NOMO-1 treated with dmso at 0.1 percent for 144 hours (cell line): ENCODE data around the gene RNF19B.
"Not testable (repeated sequence)": the region's sequence is repeated elsewhere in the genome, so short reads cannot be mapped to it uniquely, and the experiment has no call there.

Experiments
- DNase-seq: peaks from one replicate; lab custom pipeline; 2025; ENCODE audit not compliant: unreplicated experiment; lab: John Stamatoyannopoulos, UW

The RNF19B gene

GRCh38 chr1:32964461-32965250 is at the start of gene RNF19B:
TSS of gene RNF19B (minus strand) at chr1:32964809. CDS start at chr1:32964685, 124 bp downstream.
- peak; percentile 93 for DNase-seq

DNA sequence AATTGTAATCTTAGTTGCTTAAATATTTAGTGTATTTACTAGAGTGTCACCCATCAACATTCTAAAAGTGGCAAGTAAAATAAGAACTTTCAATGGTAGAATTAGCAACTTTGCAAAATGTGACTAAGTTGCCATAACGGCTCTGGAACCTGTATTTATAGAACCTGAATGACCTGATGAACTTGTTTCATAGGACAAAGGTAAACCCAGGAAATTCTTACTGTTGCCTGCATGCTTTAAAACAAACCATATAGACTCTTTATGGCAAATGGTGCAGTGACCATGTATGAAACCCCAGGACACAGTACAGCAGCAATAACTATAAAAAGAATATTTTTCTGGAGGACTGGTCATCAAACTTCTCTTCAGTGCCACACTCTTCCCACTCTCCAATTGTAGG is 49.2 kb upstream of the RNF19B start:
- no peak for DNase-seq

DNA sequence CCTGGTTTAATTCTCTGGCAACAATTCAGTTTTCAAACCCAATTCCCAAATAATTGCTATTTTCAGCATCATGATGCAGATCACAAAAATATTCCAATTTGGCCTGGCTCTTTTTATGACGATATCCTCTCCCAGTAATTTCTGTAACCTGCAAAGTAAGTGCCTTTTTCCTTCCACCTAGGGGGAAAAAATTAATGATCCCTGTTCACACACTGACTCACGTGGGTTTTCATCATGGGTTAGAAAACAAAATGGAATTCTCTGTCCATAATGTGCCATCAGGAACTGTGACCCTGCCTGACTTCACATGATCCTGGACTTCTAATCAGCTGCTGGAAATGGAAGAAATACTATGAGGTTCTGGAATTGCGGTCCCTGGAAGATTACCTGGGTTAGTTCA is 47.6 kb upstream of the RNF19B start:
- DNase-seq, result no peak

DNA sequence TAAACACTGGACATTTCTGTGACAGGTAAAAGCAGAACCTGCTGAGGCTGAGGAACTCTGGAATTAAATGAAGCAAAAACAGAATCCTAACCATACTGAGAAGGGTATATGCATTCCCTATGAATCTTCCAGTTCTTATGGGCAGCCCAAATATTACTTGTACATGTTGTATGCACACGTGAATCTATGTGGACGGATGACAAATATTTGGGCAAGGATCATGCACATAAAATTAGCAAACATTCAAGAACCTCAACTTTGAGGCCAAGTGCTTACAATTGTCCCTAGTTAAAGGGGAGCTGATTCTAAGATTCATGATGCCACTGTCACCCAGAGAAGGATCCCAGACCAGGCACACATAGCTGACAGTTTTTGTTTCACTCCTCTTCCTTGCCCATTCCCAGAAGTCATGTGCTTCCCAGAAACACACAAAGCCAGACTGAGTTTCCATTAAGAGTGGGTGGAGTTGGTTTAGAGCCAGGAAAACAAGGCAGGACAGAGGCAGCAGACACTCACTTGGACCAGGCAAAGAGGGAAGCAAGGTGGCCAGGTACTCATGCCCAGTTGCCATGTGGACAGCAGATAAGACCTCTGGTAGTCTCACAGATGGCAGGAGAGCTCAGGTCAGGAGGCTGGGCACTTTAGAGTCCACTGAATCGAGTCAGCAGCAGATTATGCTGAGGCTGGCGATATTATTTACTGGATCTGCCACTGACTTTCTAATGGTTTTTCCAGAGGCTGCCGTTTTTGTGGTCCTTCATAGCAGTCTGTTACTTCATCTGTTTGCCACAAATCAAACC is 46.5 kb upstream of the RNF19B start:
- DNase-seq, result no peak

GRCh38 chr1:33009561-33009960 is 45.0 kb upstream of the RNF19B start:
- DNase-seq, result no peak

GRCh38 chr1:33008051-33008914 is 43.7 kb upstream of the RNF19B start:
- no peak for DNase-seq

DNA sequence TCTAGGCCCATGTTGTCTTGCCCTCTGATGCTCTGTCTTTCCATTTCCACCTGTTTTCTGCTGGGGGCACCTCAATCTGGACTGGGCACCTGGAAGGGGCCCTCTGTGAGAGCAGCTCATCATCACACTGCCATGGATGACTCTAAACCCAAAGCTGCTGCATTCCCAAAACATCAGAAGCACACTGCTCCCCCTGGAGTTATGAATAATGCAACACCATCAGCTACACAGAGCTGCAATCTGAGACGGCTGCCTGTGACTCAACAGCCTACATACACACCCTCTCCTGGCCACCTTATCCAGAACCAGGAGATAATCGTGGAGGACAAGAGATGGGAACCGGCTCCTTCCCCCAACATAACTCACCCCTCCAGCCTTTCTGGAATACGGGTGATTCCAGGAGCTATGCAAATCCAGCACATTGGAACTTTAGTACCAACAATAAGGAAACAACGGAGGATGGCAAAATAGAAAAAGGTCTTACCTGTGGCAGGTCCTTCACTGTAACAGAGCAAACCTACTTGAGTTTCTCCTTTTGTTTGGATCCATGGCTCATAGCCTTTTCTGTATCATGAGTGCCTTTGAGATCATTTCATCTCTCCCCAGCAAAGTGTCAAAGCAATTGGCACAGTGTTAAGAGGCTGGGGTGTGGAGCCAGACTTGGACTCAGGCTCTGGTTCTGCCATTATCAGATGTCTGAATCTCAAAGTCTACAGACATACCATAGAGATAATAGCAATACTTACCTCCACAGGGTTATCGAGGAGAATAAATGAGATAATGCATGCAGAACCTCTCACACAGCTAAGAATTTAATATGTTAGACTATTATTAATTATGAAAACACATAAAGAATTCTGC is 42.8 kb upstream of the RNF19B start:
- DNase-seq, result no peak

DNA sequence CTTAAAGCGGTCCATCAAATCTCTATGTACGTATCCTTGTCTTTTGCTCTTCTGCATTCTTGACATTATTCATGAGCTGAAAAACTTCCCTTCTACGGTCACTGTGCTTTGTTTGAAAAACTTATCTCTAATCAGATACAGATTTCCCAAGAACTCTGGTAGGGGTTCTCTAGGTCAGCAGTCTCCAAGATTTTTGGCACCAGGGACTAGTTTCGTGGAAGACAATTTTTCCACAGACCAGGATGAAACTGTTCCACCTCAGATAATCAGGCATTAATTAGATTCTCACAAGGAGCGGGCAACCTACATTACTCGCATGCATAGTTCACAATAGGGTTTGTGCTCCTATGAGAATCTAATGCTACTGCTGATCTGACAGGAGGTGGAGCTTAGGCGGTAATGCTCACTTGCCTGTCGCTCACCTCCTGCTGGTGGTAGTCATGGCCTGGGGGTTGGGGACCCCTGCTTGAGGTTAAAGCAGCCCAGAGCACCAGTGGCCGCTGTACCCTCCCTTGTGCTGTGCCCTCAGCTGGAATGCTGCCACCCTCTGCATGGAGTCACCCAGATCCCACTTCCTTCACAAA is 41.3 kb upstream of the RNF19B start:
- DNase-seq, result no peak

GRCh38 chr1:33005117-33005837 is 40.7 kb upstream of the RNF19B start:
- no peak for DNase-seq

DNA sequence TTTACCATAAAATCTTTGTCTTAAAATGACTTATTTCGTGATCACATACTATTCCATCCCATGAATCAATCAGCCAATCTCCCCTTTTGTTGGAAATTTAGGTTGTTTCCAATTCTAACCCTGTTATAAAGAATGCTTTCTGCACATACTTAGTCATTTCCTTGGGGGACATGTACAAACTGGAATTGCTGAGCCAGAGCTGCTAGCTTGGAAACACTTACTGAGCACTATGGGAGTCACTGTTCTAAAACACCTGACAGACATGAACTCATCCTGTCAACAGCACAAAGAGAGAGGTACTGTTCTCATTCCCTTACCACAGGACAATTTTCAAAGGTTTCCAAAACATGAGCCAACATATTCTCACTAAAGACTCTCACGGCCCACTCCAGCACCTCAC is 40.0 kb upstream of the RNF19B start:
- DNase-seq, result no peak

- DNase-seq, result no peak
Observed at GRCh38 chr1:33003657-33004056, 39.0 kb upstream of the RNF19B start.

DNA sequence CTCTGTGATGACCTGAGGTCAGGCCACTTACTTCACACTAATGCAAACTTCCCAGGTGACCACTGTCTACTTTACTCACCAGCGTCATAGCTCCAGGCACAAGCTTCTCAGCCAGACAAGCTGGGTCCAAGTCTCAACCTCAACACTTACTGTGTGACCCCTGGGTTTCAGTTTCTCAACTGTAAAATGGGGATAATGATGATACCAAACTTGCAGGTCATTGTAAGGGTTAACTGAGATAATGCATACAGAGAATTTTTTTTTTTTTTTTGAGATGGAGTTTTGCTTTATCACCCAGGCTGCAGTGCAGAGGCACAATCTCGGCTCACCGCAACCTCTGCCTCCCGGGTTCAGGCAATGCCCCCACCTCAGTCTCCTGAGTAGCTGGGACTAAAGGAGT is 37.4 kb upstream of the RNF19B start:
- DNase-seq, result no peak

GRCh38 chr1:33001282-33001681 is 36.7 kb upstream of the RNF19B start:
- DNase-seq, result no peak

- no peak for DNase-seq
Observed at GRCh38 chr1:33000427-33001026, 35.9 kb upstream of the RNF19B start.

GRCh38 chr1:32998997-32999396 is 34.4 kb upstream of the RNF19B start:
- DNase-seq, result no peak

DNA sequence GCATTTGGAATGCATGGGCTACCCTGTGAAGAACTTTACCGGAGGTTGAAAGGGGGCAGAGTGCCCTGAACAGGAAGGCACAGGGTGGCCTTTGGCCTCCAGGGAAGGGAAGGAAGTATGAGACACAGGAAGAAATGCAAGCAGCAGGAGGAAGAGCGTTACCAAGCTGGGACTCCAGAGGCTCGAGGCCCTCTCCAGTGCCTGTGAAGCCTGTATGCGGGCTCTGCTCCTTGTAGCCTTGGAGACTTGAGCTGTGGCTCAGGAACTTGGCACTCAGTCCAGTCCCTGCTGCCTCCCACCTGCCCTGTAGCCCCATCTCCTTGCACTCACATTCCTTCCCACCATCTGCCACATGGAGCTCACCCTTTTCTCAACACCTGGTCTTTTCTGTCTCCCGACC is 33.5 kb upstream of the RNF19B start:
- DNase-seq, result peak; percentile 40

DNA sequence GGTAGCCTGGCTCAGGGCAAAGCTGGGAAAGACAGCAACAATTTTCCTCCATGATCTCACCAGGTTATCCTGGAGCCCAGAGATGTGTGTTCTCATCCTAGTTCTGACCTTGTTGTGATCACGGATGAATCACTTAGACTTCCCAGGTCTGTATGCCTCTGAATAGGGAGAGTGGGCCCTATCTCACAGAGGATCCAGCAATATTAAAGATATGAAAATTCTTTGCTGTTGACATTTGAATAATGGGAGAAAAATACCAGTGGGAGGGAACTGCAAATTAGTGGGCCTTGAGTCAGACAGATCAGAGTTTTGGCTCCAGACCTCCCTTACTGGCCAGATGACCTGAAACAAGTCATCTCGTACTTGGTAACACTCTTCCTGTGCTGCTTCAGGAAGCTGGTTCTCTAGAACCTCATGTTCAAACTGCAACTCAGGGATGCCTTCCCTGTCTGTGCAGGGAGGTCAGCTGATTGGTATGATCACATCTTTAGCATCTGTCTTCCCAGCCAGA is 32.8 kb upstream of the RNF19B start:
- no peak for DNase-seq

DNA sequence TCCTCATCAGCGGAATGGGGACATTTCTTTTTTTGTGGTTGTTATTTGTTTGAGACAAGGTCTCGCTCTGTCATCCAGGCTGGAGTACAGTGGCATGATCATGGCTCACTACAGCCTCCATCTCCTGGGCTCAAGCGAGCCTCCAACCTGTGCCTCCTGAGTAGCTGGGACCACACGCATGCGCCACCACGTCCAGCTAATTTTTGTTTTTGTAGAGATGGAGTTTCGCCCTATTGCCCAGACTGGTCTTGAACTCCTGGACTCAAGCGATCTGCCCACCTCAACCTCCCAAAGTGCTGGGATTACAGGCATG is 28.7 kb upstream of the RNF19B start:
- not testable (repeated sequence) for DNase-seq
